ENCODE results near the gene METTL5.

Gene METTL5

DNA sequence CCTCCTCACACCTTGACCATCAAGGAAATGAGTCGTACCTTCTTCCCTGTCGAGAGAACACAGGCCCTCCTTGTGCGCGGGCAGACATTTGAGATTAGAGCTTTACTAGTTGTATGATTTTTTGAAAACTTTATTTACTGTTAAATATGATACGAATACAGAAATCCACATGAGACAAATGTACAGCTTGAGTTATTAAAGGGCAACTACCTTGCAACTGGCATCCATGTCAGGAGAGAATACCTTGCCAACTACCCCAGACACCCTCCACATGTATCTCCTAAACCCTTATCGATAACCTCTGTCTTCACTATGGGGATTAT is 62.8 kb downstream of the METTL5 start:
- Histone ChIP-seq H3K4me2 (ENCODE audit: low read length) (no peak overlapping the region), H3K9ac (ENCODE audit: low read length) (no peak overlapping the region)
- TF ChIP-seq, protein P1, sequence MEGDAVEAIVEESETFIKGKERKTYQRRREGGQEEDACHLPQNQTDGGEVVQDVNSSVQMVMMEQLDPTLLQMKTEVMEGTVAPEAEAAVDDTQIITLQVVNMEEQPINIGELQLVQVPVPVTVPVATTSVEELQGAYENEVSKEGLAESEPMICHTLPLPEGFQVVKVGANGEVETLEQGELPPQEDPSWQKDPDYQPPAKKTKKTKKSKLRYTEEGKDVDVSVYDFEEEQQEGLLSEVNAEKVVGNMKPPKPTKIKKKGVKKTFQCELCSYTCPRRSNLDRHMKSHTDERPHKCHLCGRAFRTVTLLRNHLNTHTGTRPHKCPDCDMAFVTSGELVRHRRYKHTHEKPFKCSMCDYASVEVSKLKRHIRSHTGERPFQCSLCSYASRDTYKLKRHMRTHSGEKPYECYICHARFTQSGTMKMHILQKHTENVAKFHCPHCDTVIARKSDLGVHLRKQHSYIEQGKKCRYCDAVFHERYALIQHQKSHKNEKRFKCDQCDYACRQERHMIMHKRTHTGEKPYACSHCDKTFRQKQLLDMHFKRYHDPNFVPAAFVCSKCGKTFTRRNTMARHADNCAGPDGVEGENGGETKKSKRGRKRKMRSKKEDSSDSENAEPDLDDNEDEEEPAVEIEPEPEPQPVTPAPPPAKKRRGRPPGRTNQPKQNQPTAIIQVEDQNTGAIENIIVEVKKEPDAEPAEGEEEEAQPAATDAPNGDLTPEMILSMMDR (IDR thresholded peaks at IDR 0.05; ENCODE audit: low read length), result no peak
- no peak for TF ChIP-seq EZH2 (IDR thresholded peaks at IDR 0.05; ENCODE audit: borderline replicate concordance, low read length)

More for the DNA sequence above, 62.8 kb downstream of the METTL5 start:
- Histone ChIP-seq H3K27ac (ENCODE audit: low read depth, low read length, poor library complexity, severe bottlenecking) (no peak overlapping the region), H2AFZ (ENCODE audit: low read length) (no peak overlapping the region), H3K9me3 (ENCODE audit: low read length) (no peaks in the 10 kb centered on the region), H3K4me1 (ENCODE audit: insufficient read depth, low read length, severe bottlenecking) (no peaks in the 10 kb centered on the region), H3K36me3 (ENCODE audit: insufficient read depth, low read length) (no peaks in the 10 kb centered on the region), H4K20me1 (ENCODE audit: insufficient read depth, low read length) (no peaks in the 10 kb centered on the region), H3K79me2 (ENCODE audit: insufficient read depth, low read length) (no peaks in the 10 kb centered on the region), H3K27me3 (ENCODE audit: insufficient read depth, low read length) (no peaks in the 10 kb centered on the region), H3K4me3 (ENCODE audit: low read depth, low read length, poor library complexity, severe bottlenecking) (no peak overlapping the region), H3K9me2 (ENCODE audit: low read depth, low read length) (no peaks in the 10 kb centered on the region), H3F3A (ENCODE audit: insufficient read depth, low read length) (no peaks in the 10 kb centered on the region)

Measured in OCI-LY1 (cell line).